Activated effector memory CD4-positive, alpha-beta T cell treated with anti-CD3 and anti-CD28 coated beads, Interleukin-2, amount 50 U/mL, for 16 hours (primary cell): ENCODE measurements around the gene GNG2.

ENCODE experiments used
- DNase-seq: peaks from one replicate; pipeline ENCODE4 v3.0.0-alpha.2; 2020

Gene GNG2

DNA sequence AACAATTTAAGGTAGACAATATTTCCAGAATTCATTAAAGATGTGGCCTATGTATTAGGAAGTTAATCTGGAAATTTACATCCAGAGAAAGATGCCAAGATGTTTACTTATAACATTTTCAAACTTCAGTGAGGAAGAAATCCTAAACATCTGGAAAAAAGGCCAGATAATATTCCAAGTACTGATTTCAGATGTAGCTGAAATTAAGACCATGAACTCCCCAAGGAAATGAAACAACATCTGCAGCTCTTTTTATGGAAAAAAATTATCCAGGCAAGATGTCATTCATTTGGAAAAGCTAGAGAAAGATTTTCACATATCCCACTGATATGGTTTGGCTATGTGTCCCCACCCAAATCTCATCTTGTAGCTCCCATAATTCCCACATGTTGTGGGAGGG is 35.0 kb downstream of the GNG2 start:
- no peak for DNase-seq

DNA sequence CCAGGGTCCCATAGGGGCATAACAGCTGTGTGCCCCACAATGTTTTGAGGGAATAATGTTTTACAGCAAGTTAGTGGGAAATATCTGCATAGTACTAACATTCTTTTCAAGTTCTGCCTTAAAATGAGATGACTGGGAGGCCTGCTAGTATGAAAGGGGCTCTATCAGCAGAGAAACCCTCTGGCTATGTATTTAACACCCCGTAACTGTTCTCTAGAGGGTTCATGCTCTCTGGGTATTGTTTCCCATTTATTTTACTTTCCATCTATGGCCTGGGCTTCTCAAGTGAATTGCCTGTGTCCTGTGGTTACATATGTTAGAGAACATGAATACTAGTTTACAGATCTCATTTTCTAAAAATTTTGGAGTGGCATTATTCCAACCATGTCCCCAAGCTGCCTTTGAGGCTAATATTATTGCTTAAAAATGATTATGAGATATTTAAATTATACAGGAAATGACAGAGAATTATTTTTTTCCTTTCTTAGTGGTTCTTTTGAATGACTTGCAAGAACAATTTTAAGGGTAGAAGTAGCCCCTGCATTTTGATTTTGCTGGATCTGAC is 37.5 kb downstream of the GNG2 start:
- no peak for DNase-seq

- peak; percentile 71 for DNase-seq
These were observed 41.1 kb downstream of the GNG2 start for GRCh38 chr14:51901475-51902024.

- DNase-seq, result peak; percentile 83
These were observed 45.3 kb downstream of the GNG2 start for GRCh38 chr14:51905656-51906121.

- no peak for DNase-seq
These were observed 47.7 kb downstream of the GNG2 start for GRCh38 chr14:51908086-51908485.

DNA sequence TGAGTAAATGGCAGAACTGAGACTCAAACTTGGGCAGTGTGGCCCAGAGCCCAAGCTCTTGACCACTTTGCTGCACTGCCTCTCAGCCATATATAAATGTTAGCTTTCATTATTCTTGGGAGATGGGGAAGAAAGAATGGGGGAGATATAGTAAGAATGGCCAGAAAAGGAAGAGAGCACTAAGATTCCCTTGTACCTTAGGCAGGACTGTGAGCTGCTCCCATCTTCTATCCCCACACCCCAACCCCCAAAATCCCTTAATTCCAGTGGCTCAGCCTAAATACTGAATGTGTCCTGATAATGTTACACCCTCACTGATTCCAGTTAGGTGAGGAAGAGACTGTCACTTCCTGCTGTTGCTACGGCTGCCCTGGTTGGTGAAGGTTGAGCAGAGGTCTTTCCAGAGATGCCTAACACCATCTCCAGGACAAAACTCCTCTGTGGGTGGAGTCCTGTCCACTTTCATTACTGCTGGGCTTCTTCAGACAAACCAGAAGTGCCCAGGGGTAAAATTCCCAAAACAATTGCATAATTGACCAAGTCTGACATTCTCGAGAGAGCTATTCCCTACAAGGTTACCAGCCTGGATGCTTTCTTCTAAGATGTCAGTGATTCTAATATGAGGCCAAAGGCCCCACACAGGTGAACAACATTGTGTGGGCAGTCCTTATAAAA is 51.8 kb downstream of the GNG2 start:
- DNase-seq, result no peak

GRCh38 chr14:51914310-51914709 is 53.9 kb downstream of the GNG2 start:
- no peak for DNase-seq

DNA sequence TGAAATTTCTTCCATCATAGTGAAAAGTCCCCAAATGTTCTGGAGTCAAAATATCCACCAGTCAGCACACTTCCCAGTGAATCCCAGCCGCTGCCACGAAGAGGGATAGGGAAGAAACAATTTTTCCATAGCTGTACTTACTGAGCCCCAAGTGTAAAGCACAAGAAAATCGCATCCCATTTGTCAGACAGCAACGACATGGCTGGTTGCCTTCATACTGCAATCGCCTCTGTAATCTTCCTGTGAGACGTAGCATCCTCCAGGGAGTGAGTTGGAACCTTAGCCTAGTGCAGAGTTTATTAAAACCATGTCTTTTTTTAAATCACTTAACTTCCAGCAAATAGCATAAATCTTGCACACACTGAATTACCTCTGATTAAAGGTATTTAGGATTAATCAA is 56.8 kb downstream of the GNG2 start:
- no peak for DNase-seq

- no peak for DNase-seq
These were observed 60.6 kb downstream of the GNG2 start for GRCh38 chr14:51921026-51921425.

- DNase-seq, result no peak
These were observed 62.2 kb downstream of the GNG2 start for GRCh38 chr14:51922624-51923023.

GRCh38 chr14:51924600-51924999 is 64.2 kb downstream of the GNG2 start:
- no peak for DNase-seq

DNA sequence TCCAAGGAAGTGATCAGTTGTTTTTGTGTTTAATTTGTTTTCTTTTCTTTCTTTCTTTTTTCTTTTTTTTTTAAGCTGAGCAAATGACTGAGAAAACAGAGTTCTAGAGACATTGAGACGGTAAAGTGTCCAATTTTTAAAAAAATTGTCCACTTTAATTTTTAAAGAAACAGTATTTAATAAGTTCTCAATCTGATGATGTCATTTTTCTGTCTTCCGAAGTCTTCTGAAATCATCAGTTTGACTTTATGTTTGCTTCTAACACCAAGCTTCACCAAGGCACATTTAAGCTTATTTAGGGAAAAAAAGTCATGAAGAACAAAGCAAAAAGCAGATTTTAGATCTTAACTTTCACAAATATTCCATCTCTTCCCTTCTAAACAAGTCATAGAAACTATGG is 65.6 kb downstream of the GNG2 start:
- DNase-seq, result no peak

DNA sequence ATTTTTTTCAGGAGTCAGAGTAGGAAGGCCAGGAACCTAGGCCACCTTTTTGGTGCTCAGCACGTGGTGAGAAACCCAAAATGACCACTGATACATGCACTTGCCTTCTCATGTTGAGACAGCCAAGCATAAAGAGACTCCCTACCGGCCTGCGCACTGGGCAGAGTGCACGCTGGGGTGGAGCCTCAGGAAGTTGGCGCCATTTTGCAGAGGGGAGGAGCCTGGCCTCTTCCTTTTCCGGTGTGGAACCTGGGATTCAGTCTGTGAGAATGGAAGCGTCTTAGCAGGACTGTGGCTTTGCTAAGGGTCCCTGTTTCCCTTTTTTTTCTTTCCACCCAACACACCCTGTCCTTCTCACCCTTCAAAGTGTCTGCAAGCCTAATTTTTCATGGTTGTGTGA is 66.0 kb downstream of the GNG2 start:
- no peak for DNase-seq

DNA sequence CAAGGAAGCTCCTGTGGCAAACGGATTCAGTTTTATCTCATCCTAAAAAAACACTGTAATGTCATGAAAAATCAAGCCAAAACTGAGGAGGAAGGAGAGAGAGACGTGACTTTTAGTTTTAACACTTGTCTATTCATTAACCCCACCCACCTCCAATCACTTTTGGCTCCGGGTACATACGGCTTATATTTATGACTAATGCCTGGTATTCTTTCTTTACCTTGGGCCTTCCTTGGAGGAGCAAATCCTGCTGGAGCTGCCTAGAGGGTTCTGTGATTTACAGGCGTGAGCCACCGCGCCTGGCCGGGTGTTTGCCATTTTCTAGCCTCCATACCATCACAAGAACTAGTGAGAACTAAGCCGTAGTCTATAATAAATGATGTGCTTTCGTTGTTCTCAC is 68.2 kb downstream of the GNG2 start:
- no peak for DNase-seq

DNA sequence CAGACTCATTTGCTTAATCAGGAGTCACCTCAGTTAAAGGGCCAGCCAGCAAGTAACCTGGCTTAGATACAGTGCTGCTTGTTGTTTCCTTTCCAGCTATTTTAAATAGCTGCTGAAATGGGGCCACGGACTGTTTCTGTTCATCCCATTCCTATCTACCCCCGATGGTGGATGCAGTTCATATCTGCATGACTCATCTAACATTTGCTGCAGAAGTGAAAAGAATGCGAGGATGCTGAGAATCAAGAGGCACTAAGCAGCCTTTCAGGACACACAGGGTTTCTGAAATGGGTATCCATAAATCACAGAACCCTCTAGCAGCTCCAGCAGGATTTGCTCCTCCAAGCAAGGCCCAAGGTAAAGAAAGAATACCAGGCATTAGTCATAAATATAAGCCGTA is 68.8 kb downstream of the GNG2 start:
- no peak for DNase-seq

DNA sequence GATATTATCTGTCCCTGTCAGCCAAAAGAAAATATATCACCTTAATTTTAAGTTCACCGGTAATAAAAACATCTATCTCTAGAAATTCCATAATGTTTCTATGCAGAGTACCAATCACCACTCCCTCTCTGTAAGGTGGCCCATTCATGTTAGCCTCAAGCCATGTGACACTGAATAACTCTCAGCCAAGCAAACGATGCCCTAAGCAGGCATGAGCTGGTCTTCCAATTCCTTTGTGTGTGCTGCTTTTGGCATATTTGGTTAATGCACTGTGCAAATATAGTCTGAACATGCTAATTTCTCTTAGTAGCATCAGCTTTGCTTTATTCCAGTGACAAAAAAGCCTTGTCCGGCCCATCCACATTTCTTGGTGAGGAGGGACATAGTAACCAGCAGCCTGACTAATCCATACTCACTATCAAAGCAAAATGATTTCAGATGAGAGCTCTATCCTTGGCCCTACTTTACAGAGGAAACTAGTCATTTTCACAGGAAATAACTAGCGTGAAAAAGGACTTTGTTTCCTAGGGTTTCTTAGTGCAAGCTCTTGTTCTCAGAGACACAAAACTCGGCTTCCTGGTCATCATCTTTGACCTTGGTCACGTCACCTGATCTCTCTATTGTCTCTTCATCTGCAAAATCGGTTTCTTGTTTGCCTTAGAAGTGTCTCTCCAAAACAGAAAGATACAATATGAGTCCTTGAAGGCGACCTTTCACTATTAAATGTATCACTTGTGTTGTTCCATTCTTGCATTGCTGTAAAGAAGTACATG is 69.7 kb downstream of the GNG2 start:
- no peak for DNase-seq

DNA sequence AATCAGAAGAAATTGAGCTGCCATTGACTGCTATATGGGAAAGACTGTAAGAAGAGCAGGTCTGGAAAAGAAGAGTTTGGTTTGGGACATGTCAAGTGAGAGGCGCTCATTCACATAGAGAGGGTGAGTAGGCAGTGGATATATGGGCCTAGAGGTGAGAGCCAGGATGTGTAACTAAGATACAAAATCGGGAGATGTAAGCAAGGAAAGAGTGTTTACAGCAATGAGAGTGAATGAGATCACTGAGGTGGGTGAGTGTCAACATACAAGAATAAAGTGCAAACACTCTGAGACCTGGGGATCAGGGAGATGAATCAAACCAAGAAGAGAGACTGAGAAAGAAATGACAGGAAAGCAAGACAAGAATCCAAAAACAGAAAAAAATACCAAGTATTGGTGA is 70.9 kb downstream of the GNG2 start:
- no peak for DNase-seq

DNA sequence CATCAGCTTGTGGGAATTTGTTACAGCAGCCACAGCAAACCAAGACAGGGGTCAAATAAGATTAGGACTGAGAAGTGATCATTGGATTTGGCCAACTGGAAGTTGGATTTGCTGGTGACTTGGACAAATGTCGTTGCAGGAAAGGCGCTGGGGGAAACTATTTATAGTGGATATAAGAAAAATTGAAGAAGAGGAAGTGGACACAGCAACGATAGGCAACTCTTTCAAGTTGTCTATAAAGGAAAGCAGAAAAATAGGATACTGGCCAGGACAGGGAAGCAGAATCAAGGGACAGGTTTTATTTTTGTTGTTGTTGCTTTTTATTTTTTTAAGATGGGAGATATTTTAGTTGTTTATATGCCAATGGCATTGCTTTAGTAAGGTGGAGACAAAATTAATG is 72.8 kb downstream of the GNG2 start:
- DNase-seq, result no peak

DNA sequence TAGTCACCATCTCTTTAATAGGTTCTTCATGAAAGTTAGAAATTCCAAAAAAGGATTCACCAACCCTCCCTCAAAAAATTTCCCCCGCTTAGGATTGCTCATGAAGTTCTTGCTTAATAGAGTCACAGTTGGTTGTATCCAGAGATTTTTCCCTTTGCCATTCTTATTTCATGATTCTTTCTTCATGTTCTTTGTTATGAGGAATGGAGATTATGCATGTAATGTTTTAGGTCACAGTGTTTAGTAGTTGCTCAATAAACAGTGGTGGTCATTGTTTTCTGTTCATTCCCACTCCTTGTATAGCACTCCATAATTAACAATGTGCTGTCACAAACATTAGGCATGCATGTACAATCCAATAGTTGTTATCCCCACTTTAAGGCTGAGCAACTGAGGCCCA is 77.7 kb downstream of the GNG2 start:
- DNase-seq, result no peak

GRCh38 chr14:51938821-51939220 is 78.4 kb downstream of the GNG2 start:
- DNase-seq, result no peak

DNA sequence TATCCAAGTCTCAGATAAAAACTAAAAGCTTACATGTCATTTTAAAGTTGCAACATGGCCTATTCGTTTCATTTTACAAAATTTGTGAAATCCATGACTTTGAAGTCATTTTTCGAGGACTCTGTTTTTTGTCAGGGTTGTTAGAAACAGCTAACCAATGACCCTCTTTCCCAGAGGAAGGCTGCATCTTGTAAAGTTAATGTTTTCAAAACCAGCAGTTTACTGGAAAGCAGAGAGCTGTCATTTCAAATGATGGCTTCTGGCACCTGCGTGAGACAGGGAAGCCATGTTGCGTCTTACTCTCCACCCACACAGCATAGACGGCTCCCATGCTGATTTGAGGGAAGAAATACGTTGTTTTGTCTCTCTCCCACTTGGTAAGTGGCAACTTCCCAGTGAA is 78.8 kb downstream of the GNG2 start:
- no peak for DNase-seq

GRCh38 chr14:51939755-51940301 is 79.4 kb downstream of the GNG2 start:
- DNase-seq, result no peak

DNA sequence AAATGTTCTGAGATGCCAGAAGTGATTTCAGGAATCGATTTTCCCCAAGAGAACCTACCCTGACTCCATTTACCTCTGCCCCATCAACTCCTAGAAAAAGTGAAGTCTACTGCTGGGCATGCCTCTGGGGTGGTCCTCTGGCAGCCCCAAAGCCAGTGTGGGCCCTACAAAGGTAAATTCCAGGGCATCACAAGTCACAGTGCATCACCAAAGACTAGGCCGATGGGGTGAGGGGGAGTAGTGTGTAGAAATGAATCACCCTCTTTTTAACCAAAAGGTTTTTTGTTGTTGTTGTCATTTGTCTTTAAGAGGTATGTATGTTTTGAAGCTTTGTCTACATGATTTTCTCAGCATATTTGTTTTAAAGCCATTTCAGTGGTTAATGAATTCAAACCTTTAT is 82.6 kb downstream of the GNG2 start:
- DNase-seq, result no peak

- no peak for DNase-seq
These were observed 89.6 kb downstream of the GNG2 start for GRCh38 chr14:51950007-51950406.
